Fibroblast of lung (primary cell): ENCODE data around the gene REPS2.

ENCODE experiments used
- EZH2 ChIP-seq: IDR thresholded peaks from 2 replicates; pipeline ENCODE4 v1.5.1; 2012; ENCODE audit warnings: low read length, control low read depth, mild to moderate bottlenecking; ENCODE audit errors: missing control alignments
- TF ChIP-seq, protein P1 (sequence below), 2 donors: IDR thresholded peaks in 1 of 2; conservative IDR thresholded peaks in 1 of 2; 1 replicate in 1 of 2; 2 replicates in 1 of 2; pipeline ENCODE4 v1.5.1; 2011 to 2012; ENCODE audit warnings: low read length in 2 of 2, control low read depth in 1 of 2, inconsistent platforms in 1 of 2, low read depth in 1 of 2, mild to moderate bottlenecking in 1 of 2

DNA sequence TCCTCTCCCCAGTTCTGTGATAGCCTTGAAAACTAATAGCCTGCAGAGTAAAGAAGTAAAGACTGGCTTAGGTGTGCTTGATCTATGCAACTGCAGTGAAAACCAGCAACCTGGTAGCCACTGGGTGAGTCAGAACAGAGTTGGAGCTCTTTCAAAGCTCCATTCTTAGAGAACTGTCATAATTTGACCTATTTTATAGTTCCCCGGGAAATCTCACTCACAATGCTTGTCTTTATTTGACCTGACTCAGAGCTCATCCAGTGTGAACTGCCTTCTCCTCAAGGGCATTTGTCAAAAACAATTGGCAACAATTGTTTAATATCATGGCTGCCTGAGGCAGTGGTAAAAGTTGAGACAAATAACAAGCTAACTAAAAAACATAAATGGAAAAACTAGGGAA lies 215.5 kb downstream of the REPS2 start:
- TF ChIP-seq, protein P1, sequence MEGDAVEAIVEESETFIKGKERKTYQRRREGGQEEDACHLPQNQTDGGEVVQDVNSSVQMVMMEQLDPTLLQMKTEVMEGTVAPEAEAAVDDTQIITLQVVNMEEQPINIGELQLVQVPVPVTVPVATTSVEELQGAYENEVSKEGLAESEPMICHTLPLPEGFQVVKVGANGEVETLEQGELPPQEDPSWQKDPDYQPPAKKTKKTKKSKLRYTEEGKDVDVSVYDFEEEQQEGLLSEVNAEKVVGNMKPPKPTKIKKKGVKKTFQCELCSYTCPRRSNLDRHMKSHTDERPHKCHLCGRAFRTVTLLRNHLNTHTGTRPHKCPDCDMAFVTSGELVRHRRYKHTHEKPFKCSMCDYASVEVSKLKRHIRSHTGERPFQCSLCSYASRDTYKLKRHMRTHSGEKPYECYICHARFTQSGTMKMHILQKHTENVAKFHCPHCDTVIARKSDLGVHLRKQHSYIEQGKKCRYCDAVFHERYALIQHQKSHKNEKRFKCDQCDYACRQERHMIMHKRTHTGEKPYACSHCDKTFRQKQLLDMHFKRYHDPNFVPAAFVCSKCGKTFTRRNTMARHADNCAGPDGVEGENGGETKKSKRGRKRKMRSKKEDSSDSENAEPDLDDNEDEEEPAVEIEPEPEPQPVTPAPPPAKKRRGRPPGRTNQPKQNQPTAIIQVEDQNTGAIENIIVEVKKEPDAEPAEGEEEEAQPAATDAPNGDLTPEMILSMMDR (conservative IDR thresholded peaks at IDR 0.05 in 1 of 2, IDR thresholded peaks at IDR 0.05 in 1 of 2; ENCODE audit: low read depth in 1 of 2, low read length in 2 of 2): no peak
- TF ChIP-seq EZH2: no peak
